ENCODE results near the gene ADCK1.

ADCK1 gene

DNA sequence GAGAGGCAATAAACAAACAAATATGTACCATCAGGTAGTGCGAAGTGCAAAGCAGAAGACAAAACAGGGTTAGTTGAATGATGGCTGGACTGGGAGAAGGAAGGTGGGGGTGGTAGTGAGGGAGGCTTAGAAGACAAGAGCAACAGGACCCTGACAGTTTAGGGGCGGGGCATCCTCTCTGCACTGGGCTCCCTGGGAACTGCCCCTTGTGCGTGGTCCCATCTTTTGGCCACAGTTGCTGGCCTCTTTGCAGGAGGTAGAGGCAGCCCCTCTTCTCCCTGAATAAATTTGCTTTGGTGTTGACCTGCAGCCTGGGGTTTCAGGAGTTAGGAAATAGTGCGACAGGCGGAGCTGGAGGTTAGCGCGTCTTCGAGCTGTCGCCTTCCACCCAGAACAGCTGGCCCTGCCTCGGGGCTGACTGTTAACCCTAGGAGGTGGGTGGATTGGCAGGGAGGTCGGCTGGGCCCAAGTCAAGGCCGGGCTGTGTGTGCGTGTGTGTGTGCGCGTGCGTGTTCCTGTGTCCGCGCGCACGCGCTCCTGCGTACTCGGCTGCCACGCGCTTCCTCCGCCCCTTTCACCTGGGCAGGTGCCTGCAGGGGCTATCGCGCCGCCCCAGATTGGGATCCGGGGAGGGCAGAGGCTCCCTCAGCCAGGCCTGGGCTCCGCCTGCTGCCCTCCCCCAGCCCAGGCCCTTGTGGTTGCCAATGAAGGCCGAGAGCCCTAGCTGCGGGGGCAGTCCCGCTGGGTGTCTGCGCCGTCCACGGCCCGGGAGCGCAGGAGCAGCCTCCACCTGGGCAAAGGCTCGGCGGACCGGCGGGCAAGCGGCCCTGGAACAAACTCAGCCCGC is 180.8 kb downstream of the ADCK1 start:
- DNase-seq (ENCODE audit: insufficient read length, low spot score): no peak
- FAIRE-seq: no peak
